Head of caudate nucleus (tissue), 42 donors: ENCODE measurements around the gene CEP128.
A peak's percentile ranks its signal among the peaks of the same experiment; 100 is the strongest.

Source experiments
- DNase-seq, 42 donors: peaks; one replicate each; pipeline versions ENCODE4 v3.0.0 to v3.0.0-alpha.2; 2020 to 2021; ENCODE audit warnings: mixed read lengths in 7 of 42
- intact Hi-C: fragments of 100-400 bp; cut with DNase I; formaldehyde crosslinking; loops from one replicate; pipeline ENCODE4 v1.15.0; 2022

Gene CEP128

DNA sequence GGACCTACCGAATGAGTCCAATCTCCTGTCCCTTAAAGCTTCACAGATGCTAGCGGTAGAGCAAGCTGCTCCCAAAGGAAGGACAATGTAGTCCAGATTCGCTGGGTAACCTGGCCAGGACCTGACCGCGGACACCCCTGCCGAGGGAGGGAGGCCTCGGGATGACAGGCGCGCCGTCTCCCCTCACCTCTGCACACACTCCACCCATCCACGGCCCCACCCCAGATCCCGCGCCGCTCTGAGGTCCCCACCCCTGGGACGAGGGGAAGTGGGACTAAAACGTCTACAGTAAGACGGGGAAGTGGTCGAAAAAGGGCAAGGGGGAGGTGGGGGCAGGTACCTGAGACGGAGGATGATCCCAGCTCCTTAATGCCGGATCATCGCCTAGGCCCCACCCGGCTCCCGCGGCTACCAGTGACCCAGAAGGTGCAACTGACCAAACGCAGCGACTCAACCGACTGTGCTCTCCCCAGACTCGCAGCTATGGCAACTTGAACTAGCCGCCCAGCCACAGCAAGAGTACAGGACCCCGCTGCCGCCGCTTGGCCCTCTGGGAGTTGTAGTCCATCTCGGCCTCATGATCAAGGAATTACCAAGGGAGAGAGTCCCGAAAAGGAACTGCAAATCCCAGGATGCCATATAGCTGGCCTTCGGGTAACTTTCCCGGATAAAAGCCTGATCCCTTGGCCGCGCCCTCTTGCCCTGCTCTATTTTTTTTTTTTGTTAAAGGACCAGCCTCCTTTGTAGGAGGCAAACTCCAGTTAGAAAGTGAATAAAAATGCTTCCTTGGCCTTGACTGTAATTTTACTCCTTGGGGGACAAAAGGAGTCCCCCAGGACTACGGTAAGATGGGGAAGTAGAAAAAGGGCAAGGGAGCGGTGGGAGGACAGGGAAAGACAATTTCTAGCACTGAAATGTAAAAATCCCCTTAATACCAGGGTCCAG is at the start of gene CEP128:
Gene CEP128, minus strand, starts transcription at position 498 of the 945 bp plus-strand sequence.
- DNase-seq = peak; percentile 94 to 99 (median 97)
- intact Hi-C loops = no loop called here

DNA sequence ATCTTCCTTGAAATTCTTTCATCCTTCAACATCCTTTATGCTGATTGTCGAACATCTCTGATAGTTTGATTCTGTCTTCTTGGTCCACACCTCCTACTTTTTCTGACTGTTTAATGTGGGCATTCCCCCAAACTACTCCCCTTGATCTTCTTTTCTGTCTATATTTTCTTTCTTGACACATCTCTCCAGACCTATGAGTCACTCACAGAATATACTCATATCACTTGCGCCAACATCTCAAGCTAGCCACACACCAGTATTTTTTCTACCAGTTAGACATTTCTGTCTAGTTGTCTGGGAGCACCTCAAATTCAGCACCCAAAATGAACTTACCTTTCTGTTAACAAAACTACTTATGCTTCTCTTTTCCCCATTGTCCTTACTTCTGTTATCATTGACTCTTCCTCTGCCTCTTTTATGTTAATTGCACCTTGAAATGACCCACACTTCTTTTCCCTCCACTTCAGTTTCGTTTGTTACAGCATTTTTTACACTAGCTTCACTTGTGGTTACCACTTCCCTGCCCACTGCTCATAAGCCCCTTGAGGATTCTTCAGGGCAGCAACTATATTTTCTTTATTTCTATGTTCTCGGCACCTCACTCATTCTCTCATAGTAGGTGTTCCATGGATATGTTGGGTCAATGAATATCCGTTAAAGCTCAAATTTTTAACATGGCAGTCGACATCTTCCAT is 47.3 kb upstream of the CEP128 start:
- DNase-seq = no peak
- intact Hi-C loops = loop anchor here (2.0 kb wide), 1 partner anchor 34 kb away; the partner anchor contains the start of gene TSHR

DNA sequence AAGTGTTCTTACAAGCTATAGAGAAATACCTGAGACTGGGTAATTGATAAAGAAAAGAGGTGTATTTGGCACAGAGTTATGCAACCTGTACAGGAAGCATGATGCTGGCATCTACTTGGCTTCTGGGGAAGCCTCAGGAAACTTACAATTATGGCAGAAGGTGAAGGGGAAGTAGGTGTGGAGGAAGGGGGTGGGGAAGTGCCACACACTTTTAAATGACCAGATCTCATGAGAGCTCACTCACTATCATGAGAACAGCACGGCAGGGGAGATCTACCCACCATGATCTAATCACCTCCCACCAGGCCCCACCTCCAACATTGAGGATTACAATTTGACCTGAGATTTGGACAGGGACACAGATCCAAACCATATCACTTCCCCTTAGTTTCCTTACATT is 46.7 kb upstream of the CEP128 start:
- intact Hi-C loops = loop anchor here (2.0 kb wide), 1 partner anchor 33 kb away; the partner anchor contains the start of gene TSHR
- DNase-seq = no peak

DNA sequence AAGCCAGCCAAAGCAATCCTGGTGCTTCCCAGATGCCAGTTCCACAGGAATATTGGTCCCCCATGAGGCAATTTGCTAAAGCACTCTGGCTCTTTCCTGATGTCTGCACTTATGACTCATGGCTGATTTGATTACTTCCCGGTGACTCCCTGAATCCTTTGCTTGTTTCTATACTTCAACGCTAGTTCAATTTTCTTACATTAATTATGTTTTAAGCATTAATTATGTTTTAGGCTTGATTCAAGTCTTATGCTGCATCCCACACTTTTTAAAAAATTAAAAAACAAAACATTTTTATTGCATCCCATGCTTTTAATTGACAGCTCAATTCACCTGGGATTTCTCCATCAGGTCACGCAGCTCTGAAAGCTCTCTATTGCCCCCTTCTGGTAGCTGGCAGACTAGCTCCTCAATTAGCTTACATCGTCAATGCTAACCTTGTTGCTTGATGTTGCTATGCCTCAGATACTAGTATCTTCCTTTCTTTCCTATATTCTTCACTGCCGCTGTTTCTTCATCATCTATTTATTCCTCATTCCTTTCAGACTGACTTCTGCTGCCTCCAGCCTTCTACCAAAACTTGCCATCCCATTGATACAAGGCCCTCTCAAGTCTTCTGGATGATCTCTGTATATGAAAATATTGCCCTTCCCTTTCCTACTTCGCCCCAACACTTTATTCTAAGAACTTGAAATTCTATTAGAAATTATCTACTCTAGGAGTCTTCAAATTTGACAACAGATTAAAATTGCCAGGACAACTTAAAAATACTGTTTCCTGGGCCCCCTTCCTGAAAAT is 45.9 kb upstream of the CEP128 start:
- DNase-seq = peak; percentile 6 to 91 (median 76)
- intact Hi-C loops = loop anchor here (2.0 kb wide), 1 partner anchor 33 kb away; the partner anchor contains the start of gene TSHR

DNA sequence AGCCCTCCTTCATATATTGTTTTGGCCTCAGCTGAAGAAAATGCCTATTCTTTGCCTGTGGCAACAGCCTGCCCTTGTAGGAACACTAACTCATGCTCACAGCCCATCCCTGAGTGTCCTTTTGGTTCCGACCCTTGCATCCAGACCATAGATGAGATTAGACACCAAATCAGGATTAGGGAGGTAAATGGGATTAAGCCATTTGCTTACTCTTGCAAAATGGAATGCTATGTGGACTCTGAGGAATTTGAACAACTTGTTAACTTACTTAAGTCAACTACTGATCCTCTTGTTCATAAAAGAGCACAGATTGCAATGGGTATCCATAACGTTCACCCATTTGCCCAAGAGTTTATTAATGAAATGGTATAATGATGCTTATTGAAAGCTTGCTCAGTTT is 41.2 kb upstream of the CEP128 start:
- intact Hi-C loops = no loop called here
- no peak for DNase-seq

DNA sequence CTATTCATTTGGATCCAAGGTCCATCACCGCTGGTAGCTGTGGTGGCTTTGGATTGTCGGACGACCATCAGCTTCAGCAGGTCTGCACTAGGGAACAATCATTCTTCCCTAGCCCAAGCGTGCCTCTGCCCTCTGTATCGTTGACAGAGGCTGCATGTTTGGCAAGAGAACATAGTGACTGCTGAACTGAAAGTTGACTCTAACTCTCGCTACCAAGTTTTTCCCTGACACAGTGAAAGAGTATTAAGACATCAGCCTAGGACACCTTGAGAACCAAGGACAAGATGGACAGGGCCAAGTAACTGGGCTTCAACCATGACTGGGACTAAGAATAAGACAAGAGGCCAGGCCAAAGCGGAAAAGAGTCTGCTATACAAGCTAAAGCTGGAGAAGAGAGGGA is 40.1 kb upstream of the CEP128 start:
- intact Hi-C loops = no loop called here
- DNase-seq = no peak

DNA sequence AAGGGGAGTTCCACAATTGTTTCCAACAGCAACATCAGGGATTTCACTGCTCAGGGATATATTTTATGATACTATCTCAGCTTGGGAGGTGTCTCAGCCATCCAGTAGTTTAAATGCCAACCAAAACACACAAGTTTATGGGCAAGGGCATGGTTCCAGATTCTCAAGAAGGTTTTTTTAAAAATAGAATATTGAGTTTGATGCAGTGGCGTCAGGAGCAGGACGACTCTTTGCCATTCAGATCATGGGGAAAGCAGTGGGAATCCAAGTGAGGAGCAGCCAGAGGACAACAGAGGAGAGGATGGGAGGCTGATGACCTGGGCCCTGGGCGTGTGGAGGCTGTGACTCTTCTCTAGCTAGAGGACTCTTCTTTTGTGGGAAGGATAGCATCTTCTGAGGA is 39.6 kb upstream of the CEP128 start:
- DNase-seq = no peak
- intact Hi-C loops = no loop called here

DNA sequence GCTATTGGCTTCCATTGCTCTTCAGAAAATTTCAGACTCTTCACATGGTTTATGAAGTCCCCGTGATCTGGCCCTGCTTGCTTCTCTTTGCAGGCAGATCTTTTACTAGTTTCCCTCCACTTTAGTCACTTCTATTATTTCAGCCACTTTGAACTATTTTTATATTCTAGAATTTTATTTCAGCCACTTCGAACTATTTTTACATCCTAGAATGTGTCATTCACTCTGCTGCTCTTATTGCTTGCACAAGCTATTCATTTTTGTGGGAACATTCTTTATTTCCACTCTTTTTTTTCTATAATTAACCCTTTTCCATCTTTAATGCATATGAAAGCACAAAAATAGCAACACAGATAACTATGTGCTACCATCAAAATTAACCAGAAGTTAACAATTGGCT is 38.4 kb upstream of the CEP128 start:
- peak in 8 of 42 donors; percentile 5 to 46 (median 15) for DNase-seq
- intact Hi-C loops = no loop called here

DNA sequence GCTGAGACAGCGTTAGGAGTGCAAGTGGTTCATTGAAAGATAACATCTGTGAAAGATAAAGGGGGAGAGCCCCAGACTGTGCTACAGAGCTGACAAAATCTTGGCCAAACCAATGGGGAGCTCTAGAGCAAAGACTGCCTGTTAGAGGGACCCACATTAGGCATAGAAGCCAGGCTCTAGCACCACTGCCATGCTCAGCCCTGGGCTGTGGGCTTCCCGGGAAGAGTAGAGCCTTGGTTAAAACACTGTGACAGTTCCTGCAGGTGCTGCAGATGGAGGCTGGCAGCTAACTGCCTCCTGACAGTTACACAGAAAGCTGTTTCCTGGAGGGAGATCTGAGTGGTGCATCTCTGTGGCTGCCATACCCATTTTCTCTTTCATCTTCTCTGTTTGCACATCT is 36.9 kb upstream of the CEP128 start:
- intact Hi-C loops = no loop called here
- DNase-seq = peak in 2 of 42 donors; percentile 13 to 15

DNA sequence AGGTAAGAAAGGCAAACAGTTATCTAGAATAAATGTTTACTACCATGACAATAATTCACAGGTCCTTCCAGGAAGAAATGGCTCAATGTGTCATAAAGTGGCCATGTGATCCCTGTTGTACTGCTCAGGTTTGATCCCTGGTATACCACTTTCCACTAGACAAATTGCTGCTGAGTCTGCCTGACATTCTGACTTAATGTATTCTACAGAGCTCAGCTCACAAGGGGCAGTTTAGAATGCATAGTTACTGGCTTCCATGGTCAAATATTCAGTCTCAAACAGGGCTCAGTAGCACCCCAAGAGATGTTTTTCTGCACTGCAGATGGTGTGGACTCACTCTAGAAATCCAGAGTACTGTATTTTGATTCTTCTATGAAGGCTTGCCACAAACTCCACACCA is 35.7 kb upstream of the CEP128 start:
- DNase-seq = no peak
- intact Hi-C loops = no loop called here

DNA sequence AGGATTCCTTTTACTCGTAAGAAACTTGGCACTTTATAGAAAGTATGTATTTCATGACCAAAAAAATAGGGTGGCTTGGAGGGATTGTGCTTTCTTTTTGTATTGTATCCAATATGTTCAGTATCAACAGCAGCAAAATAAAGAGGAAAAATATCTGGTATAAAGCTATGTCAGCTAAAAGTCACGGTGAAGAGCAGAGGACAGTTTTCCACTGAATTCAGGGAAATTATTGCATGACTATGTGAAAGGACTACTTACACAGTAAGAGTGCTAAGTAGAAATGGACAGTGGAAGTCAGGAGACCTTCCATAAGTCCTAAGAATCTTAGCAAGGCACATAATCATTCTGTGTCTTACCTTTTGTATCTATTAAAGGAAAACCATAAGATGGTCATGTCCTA is 33.1 kb upstream of the CEP128 start:
- intact Hi-C loops = no loop called here
- no peak for DNase-seq

DNA sequence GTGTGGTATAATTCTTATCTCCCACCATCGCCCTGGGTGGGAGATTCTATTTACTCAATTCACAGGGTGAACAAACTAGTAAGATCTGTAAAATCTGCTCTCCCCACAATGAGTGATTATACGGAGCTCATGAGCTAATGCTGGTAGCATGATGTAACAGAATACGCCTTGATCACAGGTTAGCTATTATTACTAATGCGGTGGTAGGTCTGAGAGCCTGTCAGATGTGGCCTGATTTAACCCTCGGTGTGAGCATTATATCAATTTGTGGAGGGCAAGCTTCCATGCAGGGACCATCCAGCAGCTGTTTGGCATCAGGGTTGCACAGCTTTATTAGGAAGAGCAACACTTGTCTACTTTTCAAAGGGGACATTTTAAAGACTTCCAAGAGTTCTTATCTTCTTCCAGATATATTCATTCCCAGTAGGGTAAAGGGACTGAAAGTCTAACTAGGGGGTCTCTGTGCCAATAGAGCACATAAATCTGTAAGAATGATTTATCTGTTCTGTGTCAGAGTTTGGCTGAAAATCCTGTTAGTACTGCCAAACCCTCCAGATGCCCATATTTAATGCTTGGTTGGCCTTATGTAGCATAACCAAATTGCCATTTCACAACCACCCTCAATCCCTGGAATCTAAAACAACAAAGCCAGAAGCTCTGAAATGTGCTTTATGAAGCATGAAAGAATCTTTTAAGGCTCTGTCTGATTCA is 32.5 kb upstream of the CEP128 start:
- intact Hi-C loops = no loop called here
- DNase-seq = no peak

DNA sequence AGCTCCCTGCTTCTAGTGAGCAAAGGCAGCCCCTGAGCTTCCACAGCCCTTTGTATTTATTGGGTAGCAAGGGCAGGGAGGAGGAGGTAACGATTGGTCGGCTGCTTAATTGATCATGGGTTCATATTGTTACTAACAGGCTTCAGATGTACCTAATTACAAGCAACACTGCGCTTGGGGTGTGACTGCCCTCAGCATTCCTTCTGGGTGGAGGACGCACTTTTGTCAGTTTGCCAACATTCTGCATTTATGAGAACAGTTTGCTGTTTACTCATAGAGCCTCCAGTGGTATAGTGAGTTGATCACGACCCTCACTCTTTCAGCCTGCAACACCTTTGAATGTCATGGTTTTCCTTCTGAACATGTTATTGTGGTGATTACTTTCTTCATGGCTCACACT is 23.5 kb upstream of the CEP128 start:
- DNase-seq = no peak
- intact Hi-C loops = no loop called here

DNA sequence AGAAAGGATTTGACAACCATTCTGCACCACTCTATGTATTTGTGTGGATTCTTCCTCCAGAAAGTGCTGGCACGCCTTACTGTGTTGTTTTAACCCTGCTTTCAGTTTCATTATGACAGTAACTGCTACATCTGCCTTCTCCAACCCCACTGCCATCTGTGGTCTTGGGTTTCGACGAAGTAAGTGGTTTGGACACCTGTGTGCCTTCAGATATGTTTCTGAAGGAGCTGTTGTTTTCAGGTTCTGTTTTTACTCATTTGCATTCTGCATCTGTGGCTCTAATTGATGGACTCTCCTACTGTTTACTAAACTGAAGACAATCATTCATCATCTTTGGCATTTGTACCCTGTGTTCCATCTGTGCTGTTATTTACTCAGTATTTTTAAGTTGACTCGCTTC is 18.0 kb upstream of the CEP128 start:
- peak in 1 of 42 donors; percentile 11 for DNase-seq
- intact Hi-C loops = no loop called here

DNA sequence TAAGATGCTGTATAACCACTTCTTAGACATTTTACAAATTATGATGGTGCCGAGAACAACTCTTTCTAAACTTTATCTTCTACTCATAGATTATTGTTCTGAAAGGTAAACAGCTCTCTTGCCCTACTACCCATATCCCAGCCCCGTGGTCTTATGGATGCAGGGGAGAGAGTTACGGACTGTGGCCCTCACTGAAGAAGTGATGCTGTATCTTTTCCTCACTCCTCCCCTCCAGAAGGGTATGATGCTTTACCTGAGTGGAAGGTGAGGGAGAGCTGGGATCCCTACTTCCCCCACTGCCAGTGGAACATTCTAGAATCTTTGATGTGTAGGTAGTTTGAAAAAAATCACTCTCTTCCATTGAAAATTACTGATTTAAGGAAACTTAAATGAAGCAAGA is 17.4 kb upstream of the CEP128 start:
- no peak for DNase-seq
- intact Hi-C loops = no loop called here

DNA sequence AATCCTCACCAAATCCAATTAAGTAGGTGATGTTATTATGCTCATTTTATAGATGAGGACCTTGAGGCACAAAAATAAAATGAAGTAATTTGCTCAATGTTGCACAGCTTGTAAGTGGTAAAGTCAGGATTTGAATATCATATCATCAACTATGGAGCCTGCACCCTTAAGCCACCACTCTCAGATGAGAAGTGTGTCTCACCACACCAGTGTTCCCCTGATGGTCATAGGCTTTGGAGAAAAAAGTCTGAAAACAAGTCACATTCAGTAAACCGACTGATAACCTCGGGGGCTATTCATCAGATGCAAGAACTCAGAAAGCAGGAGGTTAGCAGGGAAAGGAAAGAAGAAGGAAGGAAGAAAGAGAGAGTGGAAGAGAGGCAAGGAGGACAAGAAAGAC is 16.7 kb upstream of the CEP128 start:
- intact Hi-C loops = no loop called here
- no peak for DNase-seq

DNA sequence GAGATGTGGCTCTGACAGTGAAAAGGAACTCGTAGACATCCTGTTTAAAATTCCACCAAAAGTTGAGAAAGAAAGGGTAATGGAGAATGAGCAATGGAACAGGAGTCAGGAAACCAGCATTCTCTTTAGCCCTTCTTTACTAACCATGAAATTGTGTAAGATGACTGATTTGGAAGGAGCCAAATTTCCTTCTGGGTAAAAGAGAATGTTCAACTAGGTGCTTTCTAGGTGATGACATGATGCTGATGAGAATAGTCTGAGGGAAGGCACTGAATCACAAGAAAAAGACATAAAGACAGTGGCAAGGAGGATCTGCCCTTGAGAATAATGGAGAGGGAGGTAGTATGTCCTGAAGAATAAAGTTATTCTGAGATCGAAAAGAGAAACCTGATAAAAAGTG is 16.1 kb upstream of the CEP128 start:
- DNase-seq = no peak
- intact Hi-C loops = no loop called here

DNA sequence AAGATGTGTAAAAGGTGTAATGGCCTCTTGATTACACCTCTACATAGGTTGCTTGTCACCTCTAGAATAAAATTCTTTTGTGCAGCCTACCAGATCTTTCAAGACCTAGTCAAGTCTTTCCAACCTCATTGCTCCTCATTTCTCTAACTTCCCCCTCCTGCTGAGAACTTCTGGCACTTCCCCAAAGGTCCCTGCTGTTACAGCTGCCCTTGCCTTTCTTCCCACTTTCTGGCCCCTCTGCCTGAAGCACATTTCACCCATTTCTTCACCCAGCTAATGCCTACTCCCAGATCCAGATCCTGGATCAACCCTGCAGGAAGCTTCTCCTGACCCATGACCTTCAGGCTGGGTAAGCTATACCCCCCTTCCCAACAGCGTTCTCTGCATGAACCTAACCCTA is 15.4 kb upstream of the CEP128 start:
- intact Hi-C loops = no loop called here
- DNase-seq = peak in 4 of 42 donors; percentile 12 to 28 (median 16)

DNA sequence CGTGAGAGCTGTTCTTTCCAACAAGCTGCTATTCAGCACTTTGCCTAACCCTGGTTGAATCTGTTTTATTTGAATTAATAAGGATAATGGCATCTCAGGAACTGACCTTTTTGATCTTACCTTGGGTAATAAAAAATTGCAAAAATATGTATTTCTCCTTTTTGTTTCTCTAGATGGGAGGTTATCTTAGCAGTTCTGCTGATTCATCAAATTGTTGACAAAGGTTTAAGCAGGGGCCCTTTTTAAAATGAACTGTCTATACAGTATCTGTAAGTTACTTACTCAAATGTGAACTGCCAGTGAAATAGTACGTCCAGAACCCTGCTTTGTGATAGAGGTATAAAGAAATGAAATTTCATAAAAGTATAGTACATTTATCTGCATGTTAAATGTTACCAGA is 14.6 kb upstream of the CEP128 start:
- intact Hi-C loops = no loop called here

More for the DNA sequence above, 14.6 kb upstream of the CEP128 start:
- DNase-seq = no peak
